SK-N-SH (cell line): ENCODE measurements around the gene NELFE. TPM values are rescaled to one million over a fixed set of nuclear protein-coding genes. Genes with fewer than 3 reads are reported as not detected.

Experiments
- CTCF ChIA-PET: fragments of 300-600, 350-600 bp; formaldehyde crosslinking; extraction: SDS; loops from one replicate; lab custom pipeline; 2021; lab: Yijun Ruan, JAX
- POLR2A ChIA-PET: fragments of 350-600 bp; sonication (Branson Sonifier 250); formaldehyde crosslinking; extraction: SDS; loops from one replicate; lab custom pipeline; 2020; ENCODE audit warnings: antibody characterized with exemption, inconsistent platforms; lab: Yijun Ruan, JAX
- DNase-seq: peaks from one replicate; pipeline ENCODE4 v3.0.0; 2012
- H2AFZ ChIP-seq: fragments of 200-600 bp; sonication (generic); 2 replicates; pipeline ENCODE4 v1.8.1; 2016; ENCODE audit warnings: antibody characterized with exemption, mild to moderate bottlenecking, low read depth
- H3F3A ChIP-seq: fragments of 200-600 bp; sonication (generic); replicated peaks from 2 replicates; pipeline ENCODE3; 2016; ENCODE audit warnings: antibody characterized with exemption, mild to moderate bottlenecking; ENCODE audit not compliant: insufficient read depth
- H3K27ac ChIP-seq, 2 experiments: fragments of 200-500 bp in 1 of 2; fragments of 200-600 bp in 1 of 2; sonication (Bioruptor generic) in 1 of 2; sonication (generic), shearing (Covaris generic) in 1 of 2; 2 replicates each; pipeline versions ENCODE4 v1.5.1 to v1.6.1; 2014 to 2016; ENCODE audit warnings: low read depth in 2 of 2, inconsistent platforms in 1 of 2, low read length in 1 of 2, mild to moderate bottlenecking in 1 of 2, mixed read lengths in 1 of 2
- H3K27me3 ChIP-seq: fragments of 200-600 bp; sonication (generic), shearing (Covaris generic); 2 replicates; pipeline ENCODE4 v1.6.1; 2016; ENCODE audit warnings: mixed run types; ENCODE audit not compliant: insufficient read depth
- H3K36me3 ChIP-seq, 2 experiments: fragments of 200-500 bp in 1 of 2; fragments of 200-600 bp in 1 of 2; sonication (Bioruptor generic) in 1 of 2; sonication (generic) in 1 of 2; replicated peaks in 1 of 2; 2 replicates each; pipeline versions ENCODE3 to v1.5.1; 2014 to 2016; ENCODE audit warnings: low read length in 1 of 2, mild to moderate bottlenecking in 1 of 2; ENCODE audit not compliant: insufficient read depth in 2 of 2, control insufficient read depth in 1 of 2
- H3K4me1 ChIP-seq, 2 experiments: fragments of 200-500 bp in 1 of 2; fragments of 200-600 bp in 1 of 2; sonication (Bioruptor generic) in 1 of 2; sonication (generic), shearing (Covaris generic) in 1 of 2; 2 replicates each; pipeline versions ENCODE4 v1.5.1 to v1.6.1; 2014 to 2016; ENCODE audit warnings: low read depth in 1 of 2, low read length in 1 of 2, mixed run types in 1 of 2; ENCODE audit not compliant: insufficient read depth in 2 of 2, control insufficient read depth in 1 of 2
- H3K4me2 ChIP-seq: fragments of 200-600 bp; sonication (generic), shearing (Covaris generic); 2 replicates; pipeline ENCODE4 v1.6.1; 2017; ENCODE audit warnings: mixed run types
- H3K4me3 ChIP-seq, 2 experiments: fragments of 200-500 bp in 1 of 2; fragments of 200-600 bp in 1 of 2; sonication (Bioruptor generic) in 1 of 2; sonication (generic), shearing (Covaris generic) in 1 of 2; 2 replicates each; pipeline versions ENCODE4 v1.5.1 to v1.8.1; 2014 to 2016; ENCODE audit warnings: low read depth in 2 of 2, inconsistent platforms in 1 of 2, low read length in 1 of 2, mild to moderate bottlenecking in 1 of 2, mixed read lengths in 1 of 2, moderate library complexity in 1 of 2
- H3K79me2 ChIP-seq: fragments of 200-600 bp; sonication (generic); 2 replicates; pipeline ENCODE4 v1.8.1; 2017; ENCODE audit warnings: mild to moderate bottlenecking; ENCODE audit not compliant: insufficient read depth
- H3K9ac ChIP-seq: fragments of 200-600 bp; sonication (generic); 2 replicates; pipeline ENCODE4 v1.6.1; 2017; ENCODE audit warnings: mixed run types
- H3K9me2 ChIP-seq: fragments of 200-600 bp; sonication (generic); 2 replicates; pipeline ENCODE4 v1.6.1; 2017; ENCODE audit warnings: mixed run types
- H3K9me3 ChIP-seq: fragments of 200-600 bp; sonication (generic); 2 replicates; pipeline ENCODE4 v1.6.1; 2017; ENCODE audit warnings: mixed run types, mild to moderate bottlenecking, moderate library complexity
- H4K20me1 ChIP-seq: fragments of 200-600 bp; sonication (generic); 2 replicates; pipeline ENCODE4 v1.6.1; 2017; ENCODE audit warnings: mild to moderate bottlenecking, mixed run types; ENCODE audit not compliant: insufficient read depth
- CHD2 ChIP-seq: fragments of 150-350 bp; IDR thresholded peaks from 2 replicates; pipeline ENCODE4 v1.6.1; 2018; ENCODE audit warnings: low read length; ENCODE audit not compliant: partially characterized antibody
- FOXJ3 ChIP-seq: sonication (generic); formaldehyde crosslinking; IDR thresholded peaks from 2 replicates; pipeline ENCODE4 v1.5.1; 2020; ENCODE audit warnings: mild to moderate bottlenecking, missing genetic modification reagents
- GATA2 ChIP-seq: sonication (generic); formaldehyde crosslinking; IDR thresholded peaks from 2 replicates; pipeline ENCODE4 v1.5.0; 2020; ENCODE audit warnings: mild to moderate bottlenecking, missing genetic modification reagents
- JUND ChIP-seq: IDR thresholded peaks from 2 replicates; pipeline ENCODE4 v1.4.0; 2012
- NFIC ChIP-seq: IDR thresholded peaks from 2 replicates; pipeline ENCODE4 v1.4.0; 2012; ENCODE audit warnings: borderline replicate concordance
- NRF1 ChIP-seq: IDR thresholded peaks from 2 replicates; pipeline ENCODE4 v1.6.1; 2012; ENCODE audit warnings: low read depth, mild to moderate bottlenecking, low read length
- POLR2AphosphoS5 ChIP-seq: IDR thresholded peaks from 2 replicates; pipeline ENCODE4 v1.6.1; 2012; ENCODE audit warnings: low read depth, low read length
- RCOR1 ChIP-seq: fragments of 150-350 bp; IDR thresholded peaks from 2 replicates; pipeline ENCODE4 v1.6.1; 2017; ENCODE audit warnings: antibody characterized with exemption, low read length
- RXRA ChIP-seq: IDR thresholded peaks from 2 replicates; pipeline ENCODE4 v1.4.0; 2012; ENCODE audit warnings: low read depth, mild to moderate bottlenecking, borderline replicate concordance
- SMC3 ChIP-seq: IDR thresholded peaks from 2 replicates; pipeline ENCODE4 v1.6.1; 2012; ENCODE audit warnings: low read depth, low read length, improper control_type of control experiment
- TAF1 ChIP-seq: IDR thresholded peaks from 2 replicates; pipeline ENCODE4 v1.6.1; 2012; ENCODE audit warnings: low read depth, mild to moderate bottlenecking, low read length, moderate library complexity, borderline replicate concordance
- TCF12 ChIP-seq: IDR thresholded peaks from 2 replicates; pipeline ENCODE4 v1.4.0; 2012
- TEAD4 ChIP-seq: IDR thresholded peaks from 2 replicates; pipeline ENCODE4 v1.4.0; 2012; ENCODE audit warnings: mild to moderate bottlenecking, borderline replicate concordance; ENCODE audit not compliant: insufficient read depth
- WGBS: methylation state at CpG from one replicate; pipeline ENCODE4 v1.1.6; 2017; ENCODE audit warnings: low lambda C conversion rate; 5-methylcytosine and 5-hydroxymethylcytosine counted together
- polyA plus RNA-seq, 3 experiments: library from polyadenylated mRNA; depleted of rRNA; stranded (reverse); fragments of >200 nt; gene quantifications; 2 replicates each; pipeline ENCODE4 v1.2.3, GENCODE V29; 2012
- TF ChIP-seq, protein P1 (sequence below): fragments of 150-350 bp; IDR thresholded peaks from 2 replicates; pipeline ENCODE4 v1.6.1; 2016; ENCODE audit warnings: mild to moderate bottlenecking, low read depth, low read length
- TF ChIP-seq, protein P2 (sequence below): fragments of 150-350 bp; IDR thresholded peaks from 2 replicates; pipeline ENCODE4 v1.6.1; 2017; ENCODE audit warnings: antibody characterized with exemption, low read length, low read depth, borderline replicate concordance
- TF ChIP-seq, protein P3 (sequence below): IDR thresholded peaks from 2 replicates; pipeline ENCODE4 v1.4.0; 2012; ENCODE audit warnings: low read depth, borderline replicate concordance
- TF ChIP-seq, protein P4 (sequence below): IDR thresholded peaks from 2 replicates; pipeline ENCODE4 v1.4.0; 2012; ENCODE audit warnings: low read depth, borderline replicate concordance
- TF ChIP-seq, protein P5 (sequence below): fragments of 200-600 bp; sonication (generic); IDR thresholded peaks from 2 replicates; pipeline ENCODE4 v1.6.1; 2017; ENCODE audit warnings: antibody characterized with exemption, mild to moderate bottlenecking, moderate library complexity
- TF ChIP-seq, protein P6 (sequence below): IDR thresholded peaks from 2 replicates; pipeline ENCODE4 v1.4.0; 2012; ENCODE audit warnings: low read depth

NELFE gene
- polyA plus RNA-seq, 1 of the 3 experiments (the other 2 are of a cell fraction): 116 TPM

DNA sequence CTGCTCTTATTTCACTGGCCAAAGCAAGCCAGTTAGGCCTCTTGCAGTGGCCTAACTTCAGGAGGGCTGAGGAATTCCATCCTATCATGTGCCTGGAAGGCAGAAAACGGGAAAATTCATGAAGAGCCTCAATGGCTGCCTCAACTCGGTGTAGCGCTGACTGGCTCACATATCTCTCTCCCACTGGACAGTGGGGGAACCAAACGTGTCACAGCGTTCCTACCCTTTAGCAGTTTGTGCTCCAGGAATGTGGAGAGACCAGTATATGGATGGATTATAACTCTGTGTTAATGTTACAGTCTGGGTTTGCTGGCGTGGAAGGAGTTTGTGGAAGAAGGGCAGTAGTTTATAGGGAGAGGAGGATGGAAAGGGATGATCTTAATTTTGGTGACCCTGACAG, 43.0 kb downstream of the NELFE start:
- ChIA-PET CTCF (interaction anchor here (1.6 kb wide), 1 partner anchor 14 kb away, joined by 3 read pairs; the partner anchor contains the start of gene ZBTB12), POLR2A (no interaction called here)
- Histone ChIP-seq H3K9me3 (no peaks in the 10 kb centered on the region), H3K9me2 (no peaks in the 10 kb centered on the region), H3K4me1 (no peaks in the 10 kb centered on the region), H3K4me3 (no peak overlapping the region), H3K4me2 (no peak overlapping the region), H3K27ac (no peak overlapping the region), H3K9ac (no peak overlapping the region), H3K36me3 (no peaks in the 10 kb centered on the region), H3K27me3 (no peaks in the 10 kb centered on the region), H3K79me2 (no peaks in the 10 kb centered on the region), H4K20me1 (no peaks in the 10 kb centered on the region), H2AFZ (no peak overlapping the region), H3F3A (peaks cover 9% of the 10 kb centered on the region)
- DNase-seq: no peak
- TF ChIP-seq, protein P1, sequence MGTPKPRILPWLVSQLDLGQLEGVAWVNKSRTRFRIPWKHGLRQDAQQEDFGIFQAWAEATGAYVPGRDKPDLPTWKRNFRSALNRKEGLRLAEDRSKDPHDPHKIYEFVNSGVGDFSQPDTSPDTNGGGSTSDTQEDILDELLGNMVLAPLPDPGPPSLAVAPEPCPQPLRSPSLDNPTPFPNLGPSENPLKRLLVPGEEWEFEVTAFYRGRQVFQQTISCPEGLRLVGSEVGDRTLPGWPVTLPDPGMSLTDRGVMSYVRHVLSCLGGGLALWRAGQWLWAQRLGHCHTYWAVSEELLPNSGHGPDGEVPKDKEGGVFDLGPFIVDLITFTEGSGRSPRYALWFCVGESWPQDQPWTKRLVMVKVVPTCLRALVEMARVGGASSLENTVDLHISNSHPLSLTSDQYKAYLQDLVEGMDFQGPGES: no peak
- TF ChIP-seq, protein P2, sequence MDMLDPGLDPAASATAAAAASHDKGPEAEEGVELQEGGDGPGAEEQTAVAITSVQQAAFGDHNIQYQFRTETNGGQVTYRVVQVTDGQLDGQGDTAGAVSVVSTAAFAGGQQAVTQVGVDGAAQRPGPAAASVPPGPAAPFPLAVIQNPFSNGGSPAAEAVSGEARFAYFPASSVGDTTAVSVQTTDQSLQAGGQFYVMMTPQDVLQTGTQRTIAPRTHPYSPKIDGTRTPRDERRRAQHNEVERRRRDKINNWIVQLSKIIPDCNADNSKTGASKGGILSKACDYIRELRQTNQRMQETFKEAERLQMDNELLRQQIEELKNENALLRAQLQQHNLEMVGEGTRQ: no peak
- TF ChIP-seq SMC3 (no peak), GATA2 (CRISPR knock-in tag) (no peak), NRF1 (no peak), CHD2 (no peak), RXRA (no peak), TAF1 (no peak), JUND (no peak), FOXJ3 (CRISPR knock-in tag) (no peak), TEAD4 (no peak), TCF12 (no peak), POLR2AphosphoS5 (no peak), NFIC (no peak), RCOR1 (no peak)
- TF ChIP-seq, protein P3, sequence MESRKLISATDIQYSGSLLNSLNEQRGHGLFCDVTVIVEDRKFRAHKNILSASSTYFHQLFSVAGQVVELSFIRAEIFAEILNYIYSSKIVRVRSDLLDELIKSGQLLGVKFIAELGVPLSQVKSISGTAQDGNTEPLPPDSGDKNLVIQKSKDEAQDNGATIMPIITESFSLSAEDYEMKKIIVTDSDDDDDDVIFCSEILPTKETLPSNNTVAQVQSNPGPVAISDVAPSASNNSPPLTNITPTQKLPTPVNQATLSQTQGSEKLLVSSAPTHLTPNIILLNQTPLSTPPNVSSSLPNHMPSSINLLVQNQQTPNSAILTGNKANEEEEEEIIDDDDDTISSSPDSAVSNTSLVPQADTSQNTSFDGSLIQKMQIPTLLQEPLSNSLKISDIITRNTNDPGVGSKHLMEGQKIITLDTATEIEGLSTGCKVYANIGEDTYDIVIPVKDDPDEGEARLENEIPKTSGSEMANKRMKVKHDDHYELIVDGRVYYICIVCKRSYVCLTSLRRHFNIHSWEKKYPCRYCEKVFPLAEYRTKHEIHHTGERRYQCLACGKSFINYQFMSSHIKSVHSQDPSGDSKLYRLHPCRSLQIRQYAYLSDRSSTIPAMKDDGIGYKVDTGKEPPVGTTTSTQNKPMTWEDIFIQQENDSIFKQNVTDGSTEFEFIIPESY: no peak
- TF ChIP-seq, protein P4, sequence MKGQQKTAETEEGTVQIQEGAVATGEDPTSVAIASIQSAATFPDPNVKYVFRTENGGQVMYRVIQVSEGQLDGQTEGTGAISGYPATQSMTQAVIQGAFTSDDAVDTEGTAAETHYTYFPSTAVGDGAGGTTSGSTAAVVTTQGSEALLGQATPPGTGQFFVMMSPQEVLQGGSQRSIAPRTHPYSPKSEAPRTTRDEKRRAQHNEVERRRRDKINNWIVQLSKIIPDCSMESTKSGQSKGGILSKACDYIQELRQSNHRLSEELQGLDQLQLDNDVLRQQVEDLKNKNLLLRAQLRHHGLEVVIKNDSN: no peak
- TF ChIP-seq, protein P5, sequence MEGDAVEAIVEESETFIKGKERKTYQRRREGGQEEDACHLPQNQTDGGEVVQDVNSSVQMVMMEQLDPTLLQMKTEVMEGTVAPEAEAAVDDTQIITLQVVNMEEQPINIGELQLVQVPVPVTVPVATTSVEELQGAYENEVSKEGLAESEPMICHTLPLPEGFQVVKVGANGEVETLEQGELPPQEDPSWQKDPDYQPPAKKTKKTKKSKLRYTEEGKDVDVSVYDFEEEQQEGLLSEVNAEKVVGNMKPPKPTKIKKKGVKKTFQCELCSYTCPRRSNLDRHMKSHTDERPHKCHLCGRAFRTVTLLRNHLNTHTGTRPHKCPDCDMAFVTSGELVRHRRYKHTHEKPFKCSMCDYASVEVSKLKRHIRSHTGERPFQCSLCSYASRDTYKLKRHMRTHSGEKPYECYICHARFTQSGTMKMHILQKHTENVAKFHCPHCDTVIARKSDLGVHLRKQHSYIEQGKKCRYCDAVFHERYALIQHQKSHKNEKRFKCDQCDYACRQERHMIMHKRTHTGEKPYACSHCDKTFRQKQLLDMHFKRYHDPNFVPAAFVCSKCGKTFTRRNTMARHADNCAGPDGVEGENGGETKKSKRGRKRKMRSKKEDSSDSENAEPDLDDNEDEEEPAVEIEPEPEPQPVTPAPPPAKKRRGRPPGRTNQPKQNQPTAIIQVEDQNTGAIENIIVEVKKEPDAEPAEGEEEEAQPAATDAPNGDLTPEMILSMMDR: no peak
- TF ChIP-seq, protein P6, sequence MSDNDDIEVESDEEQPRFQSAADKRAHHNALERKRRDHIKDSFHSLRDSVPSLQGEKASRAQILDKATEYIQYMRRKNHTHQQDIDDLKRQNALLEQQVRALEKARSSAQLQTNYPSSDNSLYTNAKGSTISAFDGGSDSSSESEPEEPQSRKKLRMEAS: no peak
- WGBS: 75% methylated on average over 6 of the region's 6 CpGs
